HG03135 (cell line): Measurements from ENCODE around the gene TFDP2.
"Not testable (repeated sequence)": the region's sequence is repeated elsewhere in the genome, so short reads cannot be mapped to it uniquely, and the experiment has no call there.

Source experiments
- ATAC-seq: cut with Tn5 transposase; IDR thresholded peaks from one replicate; pipeline ENCODE4 v1.9.1; 2021; ENCODE audit warnings: mild to moderate bottlenecking, moderate library complexity; ENCODE audit not compliant: unreplicated experiment

The TFDP2 gene

DNA sequence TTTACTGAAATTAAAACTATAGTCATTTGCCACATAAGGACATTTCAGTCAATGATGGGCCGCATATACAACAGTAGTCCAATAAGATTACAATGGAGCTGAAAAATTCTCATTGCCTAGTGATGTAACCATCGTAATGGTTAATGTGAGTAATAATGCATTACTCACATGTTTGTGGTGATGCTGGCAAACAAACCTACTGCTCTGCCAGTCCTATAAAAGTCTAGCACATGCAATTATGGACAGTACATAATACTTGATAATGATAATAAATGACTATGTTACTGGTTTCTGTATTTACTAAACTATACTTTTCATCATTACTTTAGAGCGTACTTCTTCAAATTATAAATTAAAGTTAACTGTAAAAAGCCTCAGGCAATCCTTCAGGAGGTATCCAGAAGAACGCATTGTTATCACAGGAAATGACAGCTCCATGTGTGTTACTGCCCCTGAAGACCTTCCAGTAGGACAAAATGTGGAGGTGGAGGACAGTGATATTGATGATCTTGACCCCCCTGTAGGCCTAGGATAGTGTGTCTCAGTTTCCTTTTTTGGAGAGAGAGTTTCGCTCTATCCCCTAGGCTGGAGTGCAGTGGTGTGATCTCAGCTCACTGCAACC lies 170.2 kb downstream of the TFDP2 start:
- ATAC-seq: no peak

DNA sequence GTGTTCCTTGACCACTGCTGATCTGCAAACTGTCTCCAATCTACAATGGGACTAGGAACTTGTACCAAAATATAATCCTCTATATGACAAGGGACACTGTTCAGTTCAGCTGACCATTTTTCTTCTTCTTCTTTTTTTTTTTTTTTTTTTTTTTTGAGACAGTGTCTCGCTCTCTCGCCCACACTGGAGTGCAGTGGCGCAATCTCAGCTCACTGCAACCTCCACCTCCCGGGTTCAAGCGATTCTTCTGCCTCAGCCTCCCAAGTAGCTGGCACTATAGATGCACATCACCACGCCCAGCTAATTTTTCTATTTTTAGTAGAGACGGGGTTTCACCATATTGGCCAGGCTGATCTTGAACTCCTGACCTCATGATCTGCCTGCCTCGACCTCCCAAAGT lies 174.6 kb downstream of the TFDP2 start:
- not testable (repeated sequence) for ATAC-seq

DNA sequence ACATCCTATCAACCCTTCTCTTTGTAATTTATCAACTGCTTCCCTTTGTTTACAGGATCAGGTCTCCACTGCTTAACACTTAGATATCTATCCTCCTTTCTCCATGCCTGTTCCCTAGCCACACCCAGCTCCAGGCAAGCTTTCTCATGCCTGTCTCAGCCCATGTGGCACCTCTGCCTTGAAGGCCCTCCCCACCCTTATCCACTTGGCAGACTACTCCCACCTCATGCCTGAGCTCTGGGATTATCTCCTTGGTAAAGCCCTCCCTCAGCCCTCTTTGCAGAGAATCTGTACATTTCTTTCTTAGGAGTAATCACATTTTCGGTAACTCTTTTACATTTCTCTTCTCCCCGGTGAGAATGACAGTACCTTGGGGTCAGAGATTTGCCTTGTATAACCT lies 176.9 kb downstream of the TFDP2 start:
- ATAC-seq: no peak

DNA sequence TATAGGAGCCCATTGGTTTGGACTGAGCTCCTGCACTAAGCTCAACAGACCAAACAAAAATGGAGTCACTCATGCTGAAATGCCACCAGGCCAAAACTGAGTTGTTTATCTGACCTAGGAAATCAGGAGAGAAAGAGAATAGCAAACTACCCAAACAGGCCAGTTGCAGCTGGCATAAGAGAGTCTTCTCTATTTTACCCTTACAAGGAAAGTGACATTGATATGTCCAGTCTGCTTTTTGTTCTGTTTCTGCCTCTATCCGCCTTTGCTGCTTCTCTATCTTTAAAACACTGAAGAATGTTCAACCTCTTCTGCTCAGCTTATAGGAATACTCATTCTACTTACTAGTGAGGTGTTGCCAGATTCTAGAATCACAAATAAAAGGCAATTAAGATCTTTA lies 177.8 kb downstream of the TFDP2 start:
- no peak for ATAC-seq

DNA sequence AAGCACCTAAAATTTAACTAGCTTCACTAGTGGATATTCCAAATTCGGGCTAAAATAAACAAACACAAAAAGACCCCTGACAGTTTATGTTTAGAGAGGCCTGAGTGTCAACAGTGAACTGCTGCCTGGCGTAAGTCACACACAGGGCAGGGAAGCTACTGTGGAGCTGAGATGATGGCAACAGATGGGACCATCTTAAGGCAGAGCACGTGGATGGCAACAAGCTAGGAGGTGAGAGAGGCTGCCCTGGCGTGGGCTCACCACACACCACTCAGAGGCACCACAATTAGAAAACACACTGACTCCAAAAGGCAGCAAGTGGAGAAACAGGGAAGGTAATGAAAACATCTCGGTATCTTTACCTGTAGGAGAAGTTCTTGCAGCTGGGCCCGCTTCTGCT lies 179.6 kb downstream of the TFDP2 start:
- ATAC-seq: no peak

DNA sequence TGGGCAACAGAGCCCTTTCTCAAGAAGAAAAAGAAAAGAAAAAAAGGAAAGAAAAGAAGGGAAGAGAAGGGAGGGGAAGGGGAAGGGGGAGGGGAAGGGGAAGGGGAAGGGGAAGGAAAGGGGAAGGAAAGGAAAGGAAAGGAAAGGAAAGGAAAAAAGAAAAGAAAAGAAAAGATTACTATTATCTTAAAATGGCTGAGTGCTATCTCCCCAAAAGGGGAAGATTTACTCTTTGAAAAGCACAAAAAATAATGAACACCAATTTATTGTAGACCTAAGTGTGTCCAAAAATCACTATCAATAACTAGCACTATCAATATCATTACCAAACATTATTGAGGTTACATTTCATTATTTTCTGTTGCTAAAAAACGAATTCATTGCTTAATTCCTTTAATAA lies 183.9 kb downstream of the TFDP2 start:
- ATAC-seq: no peak

DNA sequence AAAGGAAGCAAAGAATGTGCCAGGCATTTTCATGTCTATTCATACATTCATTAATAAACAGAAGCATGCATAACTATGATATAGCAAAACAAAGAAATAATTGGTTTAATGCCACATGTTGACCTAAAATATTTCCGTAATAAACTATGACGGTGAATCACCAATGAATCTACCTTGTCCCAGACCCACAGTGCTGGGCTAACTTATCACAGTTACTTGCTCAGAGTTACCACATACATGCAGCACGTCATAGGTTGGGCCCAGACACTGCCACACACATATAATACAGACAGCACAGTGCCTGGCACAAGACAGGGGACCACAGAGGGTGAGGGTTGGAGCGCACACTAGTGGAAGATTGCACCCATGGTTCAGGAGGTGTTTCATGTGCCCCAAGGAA lies 186.0 kb downstream of the TFDP2 start:
- no peak for ATAC-seq

DNA sequence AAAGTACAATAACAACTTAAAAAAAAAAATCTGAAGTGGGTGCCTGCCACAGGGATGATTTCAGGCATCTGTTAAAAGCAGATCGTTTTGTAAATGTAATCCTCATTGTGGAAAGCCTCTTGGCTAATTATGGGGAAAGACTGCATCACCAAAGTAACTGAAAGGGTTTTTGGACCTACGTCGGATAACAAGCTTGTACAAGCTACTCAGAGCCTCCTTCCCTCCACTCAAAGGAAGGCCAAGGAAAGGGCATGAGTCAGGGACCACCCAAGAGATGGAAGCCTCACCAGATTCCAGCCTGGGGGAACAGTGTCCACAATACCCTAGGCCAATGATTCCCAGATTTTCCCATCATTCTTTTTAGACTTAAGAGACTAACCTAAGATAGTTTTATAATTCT lies 188.6 kb downstream of the TFDP2 start:
- no peak for ATAC-seq

DNA sequence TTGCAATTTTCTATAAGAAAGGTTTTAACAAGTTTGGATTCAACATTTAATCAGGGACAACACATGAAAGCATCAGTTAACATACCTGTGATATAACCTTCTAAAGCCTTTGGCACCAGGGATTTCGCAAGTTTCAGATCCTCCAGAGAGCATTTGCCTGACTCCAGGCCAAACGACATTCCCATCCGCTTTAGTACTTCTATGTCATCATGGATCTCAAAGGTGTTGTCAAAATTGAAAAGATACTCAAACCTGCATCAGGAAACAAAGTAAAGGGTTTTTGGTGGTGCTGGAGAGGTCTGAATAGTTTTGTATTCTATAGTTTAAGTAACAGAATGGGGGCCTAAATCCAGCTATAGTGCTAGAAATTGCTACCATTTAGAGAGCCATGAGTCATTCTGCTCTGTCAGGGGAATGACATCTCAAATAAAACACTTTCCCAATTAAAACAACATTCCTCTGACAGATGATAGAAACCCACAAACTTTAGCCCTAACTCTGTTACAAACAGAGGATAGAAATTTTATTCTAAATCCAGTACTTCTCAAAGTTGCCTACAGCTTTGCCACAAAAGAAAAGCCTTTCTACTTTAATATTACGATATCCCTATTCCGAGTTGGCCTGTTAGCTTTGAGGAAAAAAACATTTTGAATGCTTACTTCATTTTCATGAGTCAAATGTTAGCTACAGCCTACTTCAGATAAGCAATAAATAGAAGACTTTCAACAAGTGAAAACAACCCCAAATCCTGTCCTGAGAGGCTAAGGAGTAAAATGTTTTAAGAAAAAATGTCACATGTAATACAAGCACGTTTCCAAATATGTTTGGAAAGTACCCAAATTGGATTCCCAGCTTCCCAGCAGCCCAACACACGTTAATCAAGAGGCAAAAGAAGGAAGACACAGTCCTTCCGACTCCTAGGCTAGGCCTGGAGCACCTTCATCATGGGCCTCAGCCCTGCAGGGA lies 189.5 kb downstream of the TFDP2 start:
- ATAC-seq: no peak

DNA sequence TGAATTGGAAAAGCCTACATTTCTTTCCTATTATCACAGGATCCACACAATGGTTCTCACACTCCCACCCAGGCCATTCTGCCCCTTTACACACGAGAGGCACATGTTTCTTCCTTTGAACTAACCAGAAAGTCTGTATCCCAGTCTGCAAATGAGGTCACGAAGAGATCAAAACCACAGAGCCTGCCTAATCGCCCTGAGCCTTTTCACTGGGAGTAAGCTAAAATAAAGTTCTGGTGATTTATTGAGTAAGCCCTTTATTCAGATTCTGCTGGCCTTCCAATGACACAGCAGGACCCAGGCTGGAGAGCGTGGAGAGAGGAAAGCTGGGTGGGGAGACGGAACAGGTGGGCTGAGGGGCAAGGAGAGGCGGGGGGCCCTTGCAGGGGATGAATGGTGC lies 194.2 kb downstream of the TFDP2 start:
- ATAC-seq: no peak

DNA sequence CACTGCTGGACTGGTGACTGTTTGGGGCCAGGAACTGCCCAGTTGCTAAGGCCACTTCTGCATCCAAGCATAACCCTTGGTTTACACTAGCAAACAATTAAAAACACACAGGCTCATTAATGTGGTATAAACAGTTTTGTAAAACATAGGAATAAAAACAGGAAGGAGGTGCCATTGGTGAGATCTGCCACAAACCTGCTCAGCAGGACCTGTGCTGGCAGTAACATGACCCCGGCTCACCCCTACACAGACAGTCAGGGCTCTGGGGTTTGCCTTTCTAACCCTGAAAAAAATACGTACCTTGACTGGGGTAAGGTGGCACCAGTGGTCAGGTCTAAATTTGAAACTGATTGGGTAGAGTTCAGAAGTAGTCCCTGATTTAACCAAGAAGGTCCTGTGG lies 196.7 kb downstream of the TFDP2 start:
- ATAC-seq: no peak

DNA sequence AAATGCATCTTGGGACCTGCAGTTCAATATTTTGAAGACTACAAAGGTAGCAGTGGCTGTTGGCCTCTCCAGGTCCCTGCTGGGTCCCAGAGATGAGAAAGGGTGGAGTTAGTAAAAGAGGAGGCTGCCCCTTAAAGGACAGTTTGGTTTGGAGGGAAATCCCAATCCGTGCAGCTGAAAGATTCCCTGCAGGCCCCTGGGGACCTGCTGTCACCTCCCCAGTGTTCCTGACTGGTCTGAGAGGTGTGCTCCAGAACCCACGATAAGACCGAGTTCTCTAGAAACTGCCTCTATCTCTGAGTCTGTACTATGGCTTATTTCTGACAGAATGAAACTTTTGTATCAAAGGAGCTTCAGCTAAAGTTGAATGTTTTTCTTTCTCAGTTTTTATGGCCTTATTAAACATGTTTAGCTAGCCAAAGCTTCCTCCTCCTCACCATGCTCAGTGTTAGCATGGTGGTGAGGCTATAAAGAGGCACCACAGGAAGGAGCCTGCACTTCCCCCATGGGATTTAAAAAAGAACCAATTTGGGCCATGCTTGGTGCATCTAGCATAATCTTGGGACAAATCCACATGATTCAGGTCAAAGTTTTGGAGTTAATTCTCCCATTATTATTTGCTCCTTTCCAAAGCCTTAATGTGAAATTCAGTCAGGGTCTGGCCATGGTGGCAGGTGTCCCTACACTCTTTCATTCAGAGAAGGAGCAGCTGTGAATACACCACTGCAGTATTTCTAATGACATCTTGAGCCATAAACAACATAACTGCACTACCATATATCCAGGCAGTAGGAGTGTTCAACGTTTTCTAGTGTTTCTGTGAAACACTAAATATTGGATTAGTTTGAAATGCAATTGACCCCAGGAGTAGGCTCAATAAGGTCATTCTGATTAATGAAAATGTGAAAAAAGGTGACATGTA lies 198.5 kb downstream of the TFDP2 start:
- ATAC-seq: no peak

DNA sequence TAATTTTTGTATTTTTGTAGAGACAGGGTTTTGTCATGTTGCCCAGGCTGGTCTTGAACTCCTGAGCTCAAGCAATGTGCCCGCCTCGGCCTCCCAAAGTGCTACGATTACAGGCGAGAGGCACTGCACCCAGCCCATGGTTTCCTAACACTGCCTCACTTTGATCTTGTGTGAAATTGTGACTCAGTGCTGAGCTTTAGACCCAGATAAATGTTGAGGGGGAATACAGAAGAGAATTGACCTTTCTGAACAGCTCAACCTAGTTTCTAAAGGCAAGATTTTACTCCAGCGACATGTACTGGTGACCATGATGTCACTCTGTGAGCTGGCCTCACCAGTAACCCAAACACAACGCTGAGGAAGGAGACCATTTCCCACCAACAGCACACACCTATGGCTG lies 199.4 kb downstream of the TFDP2 start:
- ATAC-seq: no peak

DNA sequence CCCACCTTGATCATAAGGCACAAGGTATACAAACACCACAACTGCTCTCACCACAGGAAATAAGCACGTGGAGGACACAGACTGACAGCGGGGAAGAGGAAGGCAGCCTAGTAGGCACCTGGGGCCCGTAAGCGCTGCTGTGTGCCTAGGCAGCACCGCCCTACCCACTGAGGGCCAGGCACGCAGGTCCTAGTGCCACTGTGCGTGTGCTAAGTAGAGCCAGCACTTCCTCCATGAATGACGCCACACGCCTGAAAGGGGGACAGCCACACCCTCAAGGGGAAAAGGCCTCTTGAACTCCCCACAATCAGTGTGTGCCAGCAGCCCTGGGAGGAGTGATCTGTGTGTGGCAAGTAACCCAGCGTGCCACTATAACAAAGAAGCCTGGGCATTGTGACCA lies 199.9 kb downstream of the TFDP2 start:
- no peak for ATAC-seq

DNA sequence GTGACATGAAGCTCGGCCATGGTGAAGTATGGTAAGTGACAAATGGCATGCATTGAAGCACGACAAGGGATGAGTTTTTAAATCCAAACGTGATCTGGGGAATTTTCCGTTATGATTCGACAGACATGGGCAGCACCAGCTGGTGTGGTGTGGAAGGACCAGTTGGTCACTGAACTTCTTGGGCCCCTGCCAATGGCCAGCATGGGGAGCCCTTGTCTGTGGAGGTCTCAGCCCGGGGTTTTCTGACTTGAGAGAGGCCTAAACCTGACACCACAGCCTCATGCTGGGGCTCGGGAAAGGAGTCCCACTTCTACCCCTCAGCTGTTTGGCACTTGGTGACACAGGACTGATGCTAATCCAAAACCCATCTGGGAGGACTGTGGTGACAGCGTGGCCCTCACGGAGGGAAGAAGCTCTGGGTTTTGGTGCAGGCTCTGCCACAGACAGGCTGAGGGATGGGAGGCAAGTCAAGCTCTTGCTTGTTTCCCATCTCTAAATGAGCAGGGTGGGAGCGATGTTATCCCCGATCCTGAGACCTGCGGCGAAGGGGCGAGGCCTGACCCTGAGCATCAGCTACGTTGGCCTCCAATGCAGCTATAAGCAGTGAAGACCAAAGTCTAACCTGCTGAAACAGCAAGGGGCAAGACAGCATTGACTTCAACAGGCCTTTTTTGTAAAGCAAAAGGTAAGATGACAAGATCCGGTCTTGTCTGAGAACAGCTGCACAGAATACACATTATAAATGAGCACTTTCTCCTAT lies 203.4 kb downstream of the TFDP2 start:
- ATAC-seq: no peak

DNA sequence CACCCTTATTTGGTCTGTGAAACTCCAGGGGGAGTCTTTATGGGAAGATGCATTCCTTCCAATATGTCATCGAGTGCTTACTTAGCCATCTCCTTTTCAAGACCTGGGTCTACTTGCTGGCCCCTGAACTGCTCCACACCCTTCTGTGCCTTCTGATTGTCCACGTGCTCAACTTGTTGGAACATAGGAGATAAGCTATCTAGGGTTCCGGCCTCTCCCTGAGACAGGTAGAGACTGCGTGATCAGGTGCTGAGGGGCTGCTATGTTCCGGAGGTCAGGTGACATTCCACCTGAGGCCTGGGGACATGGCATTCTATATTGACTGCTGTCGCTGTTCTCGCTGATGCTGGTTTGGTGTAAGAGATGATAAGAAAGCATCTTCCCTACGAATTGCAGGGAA lies 207.3 kb downstream of the TFDP2 start:
- no peak for ATAC-seq

DNA sequence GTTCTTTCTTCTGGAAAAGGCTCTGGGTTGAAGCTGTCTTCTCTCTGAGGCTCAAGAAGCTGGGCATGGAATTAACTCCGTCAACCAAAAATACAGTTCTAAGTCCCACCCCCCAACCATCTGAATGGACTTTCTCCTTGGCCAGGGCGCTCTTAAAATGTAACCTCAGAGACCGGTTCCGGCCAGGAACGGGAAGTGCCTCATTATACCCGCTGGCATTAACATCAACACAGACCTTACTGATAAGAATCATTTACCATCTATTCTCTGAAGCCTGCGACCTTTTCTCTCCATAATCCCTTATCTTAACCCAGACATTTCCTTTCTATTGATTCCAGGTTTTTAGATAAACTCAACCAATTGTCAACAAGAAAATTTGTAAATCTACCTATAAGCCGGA lies 208.3 kb downstream of the TFDP2 start:
- no peak for ATAC-seq

DNA sequence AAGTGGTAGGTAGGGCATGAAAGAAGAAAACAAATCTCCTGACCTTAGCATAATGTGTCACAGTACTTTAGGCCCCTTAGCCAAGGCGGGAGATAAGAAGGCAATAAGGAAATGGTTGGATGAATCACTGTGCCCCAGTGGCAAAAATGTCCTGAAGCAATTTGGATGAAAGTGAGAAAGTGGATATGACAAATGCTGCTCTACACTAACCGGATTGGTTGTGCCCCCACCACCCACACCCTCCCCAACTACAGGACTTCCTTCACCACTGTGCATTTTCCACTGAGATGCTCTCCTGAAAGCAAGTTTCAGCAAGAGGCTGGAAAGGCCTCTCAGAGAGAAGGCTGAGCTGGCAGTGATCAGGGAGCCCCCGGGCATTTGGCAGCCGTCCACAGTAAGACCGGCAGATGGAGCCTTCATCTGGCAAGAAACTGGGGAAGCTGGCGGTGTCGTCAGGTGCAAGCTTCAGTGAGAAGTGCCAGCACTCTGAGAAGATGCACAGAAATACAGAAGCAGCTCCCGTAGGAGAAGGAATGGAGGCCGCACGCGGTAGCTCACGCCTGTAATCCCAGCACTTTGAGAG lies 209.1 kb downstream of the TFDP2 start:
- ATAC-seq: no peak

DNA sequence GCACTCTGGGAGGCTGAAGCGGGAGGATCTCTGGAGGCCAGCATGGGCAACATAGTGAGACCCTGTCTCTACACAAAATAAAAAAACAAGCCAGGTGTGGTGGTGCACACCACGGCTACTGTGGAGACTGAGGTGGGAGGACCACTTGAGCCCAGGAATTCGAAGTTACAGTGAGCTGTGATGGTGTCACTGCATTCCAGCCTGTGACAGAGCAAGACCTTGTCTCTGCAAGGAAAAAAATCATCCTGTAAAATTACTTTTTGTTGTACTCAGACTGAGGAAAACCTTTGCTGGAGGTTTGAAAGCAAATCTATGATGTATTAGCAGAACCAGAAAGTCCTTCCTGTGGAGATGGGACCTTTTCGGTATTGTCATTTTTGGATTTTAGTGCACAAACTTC lies 209.6 kb downstream of the TFDP2 start:
- ATAC-seq: no peak

DNA sequence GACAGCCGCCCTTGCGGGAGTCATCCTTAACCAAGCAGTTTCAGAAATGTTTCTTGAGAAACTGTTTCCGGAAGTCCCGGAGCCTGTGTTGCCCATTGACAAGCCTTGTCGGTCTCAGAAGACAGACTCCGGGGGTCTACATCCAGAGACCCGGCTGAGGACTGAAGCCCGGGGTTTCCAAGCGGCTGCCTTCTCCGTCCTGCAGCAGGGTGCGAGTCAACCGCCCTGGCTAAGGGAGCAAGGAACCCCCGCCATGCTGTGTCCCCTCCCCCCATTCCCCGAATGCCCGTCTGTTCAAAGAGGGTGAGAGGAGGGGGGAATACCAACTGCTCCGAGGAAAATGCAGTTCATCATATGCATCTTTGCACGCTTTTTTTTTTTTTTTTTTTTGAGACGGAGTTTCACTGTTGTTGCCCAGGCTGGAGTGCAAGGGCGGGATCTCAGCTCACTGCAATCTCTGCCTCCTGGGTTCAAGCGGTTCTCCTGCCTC lies 211.3 kb downstream of the TFDP2 start:
- no peak for ATAC-seq
